Cardiac septum (tissue), 1 donor: ENCODE measurements around the gene ADPRM. TPM values are rescaled to one million over a fixed set of nuclear protein-coding genes. Genes with fewer than 3 reads are reported as not detected.

ENCODE experiments used
- DNase-seq: peaks from one replicate; pipeline ENCODE4 v3.0.0-alpha.2; 2020; ENCODE audit warnings: low spot score
- intact Hi-C: fragments of 100-400 bp; cut with DNase I; formaldehyde crosslinking; loops from one replicate; pipeline ENCODE4 v1.14.0; 2022
- total RNA-seq: library from RNA; stranded (reverse); fragmentation: NEBNext Ultra II Directional; extraction: Animal tissue kit (Norgen Biotek cat#: 25700); gene quantifications from one replicate; pipeline ENCODE4 v1.2.1, GENCODE V29; 2021
- donor health status: DM: no; HTN: no; CAD: no.

Gene ADPRM
- total RNA-seq, 1 donor from 2014 or later: 4.4 TPM

- no peak for DNase-seq
- intact Hi-C loops: no loop called here
These were observed 60.3 kb downstream of the ADPRM start for GRCh38 chr17:10757647-10758046.

- no peak for DNase-seq
- intact Hi-C loops: no loop called here
These were observed 60.7 kb downstream of the ADPRM start for GRCh38 chr17:10758062-10758461.

Other genes with a start within 250 kb of the ADPRM start
- not detected for gene MYH4, start 228.0 kb upstream of the ADPRM start, total RNA-seq
- 0.16 TPM for gene MYH1, start 179.1 kb upstream of the ADPRM start, total RNA-seq
- 0.22 TPM for gene MYH2, start 147.9 kb upstream of the ADPRM start, total RNA-seq
- 1.5 TPM for gene MYH3, start 40.3 kb upstream of the ADPRM start, total RNA-seq
- gene SCO1, start 61 bp upstream of the ADPRM start, total RNA-seq: 36.3 TPM
- 3.7 TPM for gene TMEM220, start 32.4 kb downstream of the ADPRM start, total RNA-seq
- gene TMEM238L, start 106.5 kb downstream of the ADPRM start, total RNA-seq: not detected
- gene PIRT, start 140.5 kb downstream of the ADPRM start, total RNA-seq: not detected